Activated effector memory CD4-positive, alpha-beta T cell treated with anti-CD3 and anti-CD28 coated beads, Interleukin-2, amount 50 U/mL, for 16 hours (primary cell): Measurements from ENCODE around the gene ZMAT1.
"Not testable (repeated sequence)": the region's sequence is repeated elsewhere in the genome, so short reads cannot be mapped to it uniquely, and the experiment has no call there.

Source experiments
- DNase-seq: peaks from one replicate; pipeline ENCODE4 v3.0.0-alpha.2; 2020

The ZMAT1 gene

GRCh38 chrX:101931488-101932248 is at the start of gene ZMAT1:
Gene ZMAT1, minus strand, starts transcription at chrX:101932027. Its CDS starts 19 bp downstream, at chrX:101932008.
- DNase-seq: peak; percentile 96

GRCh38 chrX:101977106-101977505 is 45.3 kb upstream of the ZMAT1 start:
- no peak for DNase-seq

- DNase-seq: no peak
These were observed 41.2 kb upstream of the ZMAT1 start for GRCh38 chrX:101973066-101973465.

- not testable (repeated sequence) for DNase-seq
These were observed 33.2 kb upstream of the ZMAT1 start for GRCh38 chrX:101964923-101965539.

GRCh38 chrX:101958139-101958538 is 26.3 kb upstream of the ZMAT1 start:
- no peak for DNase-seq

GRCh38 chrX:101957174-101957573 is 25.3 kb upstream of the ZMAT1 start:
- DNase-seq: no peak

GRCh38 chrX:101956556-101956955 is 24.7 kb upstream of the ZMAT1 start:
- no peak for DNase-seq

GRCh38 chrX:101950581-101950980 is 18.8 kb upstream of the ZMAT1 start:
- no peak for DNase-seq

GRCh38 chrX:101932249-101932570 is 383 bp upstream of the ZMAT1 start:
- no peak for DNase-seq

GRCh38 chrX:101931136-101931487 is 715 bp downstream of the ZMAT1 start:
- no peak for DNase-seq

GRCh38 chrX:101925733-101926132 is 6.1 kb downstream of the ZMAT1 start:
- DNase-seq: no peak

GRCh38 chrX:101918751-101919150 is 13.1 kb downstream of the ZMAT1 start:
- DNase-seq: no peak

- no peak for DNase-seq
These were observed 25.6 kb downstream of the ZMAT1 start for GRCh38 chrX:101906136-101906796.

- no peak for DNase-seq
These were observed 26.8 kb downstream of the ZMAT1 start for GRCh38 chrX:101904996-101905395.
